Loucy (cell line): ENCODE data around the gene AKNA.

Experiments
- H2AFZ ChIP-seq: fragments of 200-600 bp; sonication (generic); 2 replicates; pipeline ENCODE4 v1.6.0; 2016; ENCODE audit warnings: antibody characterized with exemption, mild to moderate bottlenecking, low read length, moderate library complexity
- H3F3A ChIP-seq: fragments of 200-600 bp; 2 replicates; pipeline ENCODE4 v1.6.0; 2016; ENCODE audit warnings: antibody characterized with exemption, low read depth, mild to moderate bottlenecking
- H3K27me3 ChIP-seq: fragments of 200-600 bp; sonication (generic); 2 replicates; pipeline ENCODE4 v1.6.1; 2014; ENCODE audit warnings: low read length, mild to moderate bottlenecking; ENCODE audit not compliant: insufficient read depth, poor library complexity, severe bottlenecking
- H3K36me3 ChIP-seq: fragments of 200-600 bp; sonication (generic); 2 replicates; pipeline ENCODE4 v1.6.1; 2016; ENCODE audit warnings: low read length; ENCODE audit not compliant: insufficient read depth
- H3K4me1 ChIP-seq: fragments of 200-600 bp; sonication (generic); 2 replicates; pipeline ENCODE4 v1.5.1; 2014; ENCODE audit warnings: low read length, mild to moderate bottlenecking; ENCODE audit not compliant: insufficient read depth, poor library complexity, severe bottlenecking
- H3K4me2 ChIP-seq: fragments of 200-600 bp; sonication (generic); 2 replicates; pipeline ENCODE4 v1.6.0; 2014; ENCODE audit warnings: antibody characterized with exemption, low read length, low read depth, mild to moderate bottlenecking; ENCODE audit not compliant: poor library complexity, severe bottlenecking
- H3K4me3 ChIP-seq: fragments of 200-600 bp; sonication (generic); 2 replicates; pipeline ENCODE4 v1.5.1; 2014; ENCODE audit warnings: low read length, mild to moderate bottlenecking, mixed read lengths; ENCODE audit not compliant: poor library complexity, severe bottlenecking
- H3K79me2 ChIP-seq: fragments of 200-600 bp; sonication (generic); 2 replicates; pipeline ENCODE4 v1.6.1; 2014; ENCODE audit warnings: low read length; ENCODE audit not compliant: insufficient read depth
- H3K9ac ChIP-seq: fragments of 200-600 bp; sonication (generic); 2 replicates; pipeline ENCODE4 v1.6.0; 2014; ENCODE audit warnings: mild to moderate bottlenecking, low read depth, low read length, moderate library complexity; ENCODE audit not compliant: poor library complexity, severe bottlenecking
- H3K9me2 ChIP-seq: fragments of 200-600 bp; sonication (generic); replicated peaks from 2 replicates; pipeline ENCODE4 v1.6.1; 2016; ENCODE audit warnings: low read depth, low read length, mixed read lengths
- H3K9me3 ChIP-seq: fragments of 200-600 bp; sonication (generic); 2 replicates; pipeline ENCODE4 v1.6.1; 2014; ENCODE audit warnings: mild to moderate bottlenecking, antibody characterized with exemption, low read length, low read depth; ENCODE audit not compliant: insufficient read depth
- H4K20me1 ChIP-seq: fragments of 200-600 bp; sonication (generic); 2 replicates; pipeline ENCODE4 v1.6.0; 2014; ENCODE audit warnings: antibody characterized with exemption, low read length, mild to moderate bottlenecking; ENCODE audit not compliant: insufficient read depth, poor library complexity, severe bottlenecking
- CTCF ChIP-seq: fragments of 200-600 bp; sonication (generic); conservative IDR thresholded peaks from 2 replicates; pipeline ENCODE4 v1.5.1; 2014; ENCODE audit warnings: mild to moderate bottlenecking, antibody characterized with exemption, low read length
- EZH2phosphoT487 ChIP-seq: fragments of 200-600 bp; IDR thresholded peaks from 2 replicates; pipeline ENCODE4 v1.6.1; 2018; ENCODE audit warnings: antibody characterized with exemption, mild to moderate bottlenecking, moderate library complexity, borderline replicate concordance

AKNA gene

DNA sequence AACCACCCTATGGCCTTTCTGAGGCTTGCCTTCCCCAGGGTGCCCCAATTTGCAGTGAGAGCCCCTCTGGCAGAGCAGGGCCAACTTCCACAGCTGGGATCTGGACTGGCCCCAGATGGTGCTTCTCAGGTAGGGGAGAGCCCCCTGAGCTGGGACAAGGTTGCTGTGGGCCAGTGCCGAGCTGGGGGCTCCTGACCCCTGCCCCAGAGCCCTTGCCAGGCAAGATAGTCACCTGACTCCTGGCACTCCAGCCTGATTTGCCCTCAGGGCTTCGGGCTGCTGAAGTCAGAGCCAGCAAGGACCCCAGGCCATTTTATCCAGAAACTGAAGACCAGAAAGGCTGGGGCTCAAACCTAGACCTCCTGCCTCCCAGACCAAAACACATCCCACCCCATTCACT is 33.4 kb upstream of the AKNA start:
- Histone ChIP-seq H3K9ac (no peak overlapping the region), H3K9me3 (no peaks in the 10 kb centered on the region), H3K27me3 (no peaks in the 10 kb centered on the region), H3F3A (no peaks in the 10 kb centered on the region), H3K4me3 (no peak overlapping the region), H3K4me1 (no peaks in the 10 kb centered on the region), H4K20me1 (no peaks in the 10 kb centered on the region), H3K9me2 (no peaks in the 10 kb centered on the region), H3K79me2 (no peaks in the 10 kb centered on the region), H3K4me2 (no peak overlapping the region), H2AFZ (no peak overlapping the region), H3K36me3 (no peaks in the 10 kb centered on the region)
- no peak for TF ChIP-seq CTCF
- TF ChIP-seq EZH2phosphoT487, result no peak

DNA sequence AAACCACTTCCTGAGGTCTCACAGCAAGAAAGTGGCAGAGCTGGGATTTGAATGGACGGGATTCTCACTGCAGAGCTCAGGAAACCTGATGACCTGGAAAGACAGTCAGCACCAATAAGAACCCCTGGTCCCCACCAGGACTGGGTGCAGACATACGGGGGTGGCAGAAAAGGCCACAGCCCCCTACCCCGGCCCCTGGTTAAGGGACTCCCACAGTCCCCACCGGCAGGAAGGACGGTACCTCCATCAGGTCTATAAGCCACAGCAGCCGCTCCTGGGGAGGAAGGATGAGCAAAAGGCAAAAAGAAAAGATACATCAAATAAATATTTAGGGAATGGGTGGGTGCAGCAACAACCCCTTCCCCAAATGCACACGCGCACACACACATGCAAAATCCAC is 32.0 kb upstream of the AKNA start:
- TF ChIP-seq EZH2phosphoT487, result no peak
- no peak for TF ChIP-seq CTCF
- no peak overlapping the region for H3K4me3 ChIP-seq

GRCh38 chr9:114418053-114418452 is 30.3 kb upstream of the AKNA start:
- no peaks in the 10 kb centered on the region for H3K27me3 ChIP-seq
- H3K9me3 ChIP-seq, result no peaks in the 10 kb centered on the region
- peaks cover 4% of the 10 kb centered on the region for H3K4me1 ChIP-seq
- no peak overlapping the region for H3K4me3 ChIP-seq
- no peaks in the 10 kb centered on the region for H3F3A ChIP-seq
- no peaks in the 10 kb centered on the region for H3K9me2 ChIP-seq
- no peak overlapping the region for H3K4me2 ChIP-seq
- no peak for TF ChIP-seq EZH2phosphoT487
- no peak for TF ChIP-seq CTCF
- no peaks in the 10 kb centered on the region for H3K36me3 ChIP-seq
- H4K20me1 ChIP-seq, result no peaks in the 10 kb centered on the region
- no peak overlapping the region for H3K9ac ChIP-seq
- H3K79me2 ChIP-seq, result no peaks in the 10 kb centered on the region
- H2AFZ ChIP-seq, result no peak overlapping the region

More for the DNA sequence above, 32.0 kb upstream of the AKNA start:
- Histone ChIP-seq H3F3A (no peaks in the 10 kb centered on the region), H3K9me3 (no peaks in the 10 kb centered on the region), H4K20me1 (no peaks in the 10 kb centered on the region), H3K36me3 (no peaks in the 10 kb centered on the region), H3K9ac (no peak overlapping the region), H3K4me2 (no peak overlapping the region), H3K27me3 (no peaks in the 10 kb centered on the region), H3K4me1 (no peaks in the 10 kb centered on the region), H3K9me2 (no peaks in the 10 kb centered on the region), H3K79me2 (no peaks in the 10 kb centered on the region), H2AFZ (no peak overlapping the region)
